Fibroblast of peridontal ligament (primary cell): ENCODE measurements around the gene E4F1.
"Not testable (repeated sequence)": the region's sequence is repeated elsewhere in the genome, so short reads cannot be mapped to it uniquely, and the experiment has no call there.

ENCODE experiments used
- DNase-seq: peaks from one replicate; pipeline ENCODE4 v3.0.0-alpha.2; 2010; ENCODE audit errors: extremely low read depth

Gene E4F1

GRCh38 chr16:2189252-2189893 lies 34.0 kb upstream of the E4F1 start:
- no peak for DNase-seq

GRCh38 chr16:2190002-2190658 lies 33.3 kb upstream of the E4F1 start:
- no peak for DNase-seq

- no peak for DNase-seq
These were observed 32.5 kb upstream of the E4F1 start for GRCh38 chr16:2190659-2191445.

- DNase-seq, result no peak
These were observed 32.0 kb upstream of the E4F1 start for GRCh38 chr16:2191446-2191706.

- peak; percentile 21 for DNase-seq
These were observed 29.1 kb upstream of the E4F1 start for GRCh38 chr16:2194166-2194834.

GRCh38 chr16:2194852-2195321 lies 28.5 kb upstream of the E4F1 start:
- peak; percentile 29 for DNase-seq

- DNase-seq, result no peak
These were observed 27.8 kb upstream of the E4F1 start for GRCh38 chr16:2195322-2196161.

- no peak for DNase-seq
These were observed 27.0 kb upstream of the E4F1 start, which contains the start of gene CASKIN1 for GRCh38 chr16:2196162-2196980. CASKIN1 (minus strand) TSS chr16:2196605; CDS start chr16:2196432, 173 bp downstream.

GRCh38 chr16:2196981-2197511 lies 26.3 kb upstream of the E4F1 start:
- no peak for DNase-seq

GRCh38 chr16:2197765-2198164 lies 25.6 kb upstream of the E4F1 start:
- DNase-seq, result no peak

GRCh38 chr16:2198283-2198682 lies 25.1 kb upstream of the E4F1 start:
- no peak for DNase-seq

GRCh38 chr16:2199095-2199494 lies 24.3 kb upstream of the E4F1 start:
- no peak for DNase-seq

- DNase-seq, result no peak
These were observed 23.7 kb upstream of the E4F1 start for GRCh38 chr16:2199621-2200139.

- no peak for DNase-seq
These were observed 23.1 kb upstream of the E4F1 start for GRCh38 chr16:2200313-2200712.

- DNase-seq, result not testable (repeated sequence)
These were observed 20.2 kb upstream of the E4F1 start for GRCh38 chr16:2203119-2203688.

- DNase-seq, result no peak
These were observed 18.8 kb upstream of the E4F1 start for GRCh38 chr16:2204416-2205103.

- peak; percentile 84 for DNase-seq
These were observed 18.1 kb upstream of the E4F1 start, which contains the start of gene MLST8 for GRCh38 chr16:2205104-2205966. MLST8 (plus strand) TSS chr16:2205454; CDS start chr16:2206086, 632 bp downstream.

GRCh38 chr16:2205967-2206313 lies 17.5 kb upstream of the E4F1 start:
- no peak for DNase-seq
